DND-41 (cell line): ENCODE data around the gene ST14.

Experiments
- ATAC-seq: fragments of 200-7000 bp; cut with Tn5 transposase; 3 replicates; pipeline ENCODE4 v1.9.1; 2021; ENCODE audit warnings: low read depth; ENCODE audit not compliant: insufficient read depth
- DNase-seq: peaks from one replicate; pipeline ENCODE4 v3.0.0-alpha.2; 2020
- H2AFZ ChIP-seq: 2 replicates; pipeline ENCODE4 v1.6.0; 2012; ENCODE audit warnings: low read depth, low read length
- H3K27ac ChIP-seq: 2 replicates; pipeline ENCODE4 v1.5.1; 2012; ENCODE audit warnings: low read length, inconsistent platforms
- H3K27me3 ChIP-seq: fragments of 200-600 bp; sonication (generic); 2 replicates; pipeline ENCODE4 v1.6.0; 2012; ENCODE audit warnings: low read length, mild to moderate bottlenecking, inconsistent platforms; ENCODE audit not compliant: insufficient read depth, poor library complexity
- H3K36me3 ChIP-seq: 2 replicates; pipeline ENCODE4 v1.5.1; 2012; ENCODE audit warnings: low read length, inconsistent platforms; ENCODE audit not compliant: insufficient read depth
- H3K4me1 ChIP-seq: 2 replicates; pipeline ENCODE4 v1.5.1; 2012; ENCODE audit warnings: mild to moderate bottlenecking, low read length; ENCODE audit not compliant: insufficient read depth
- H3K4me2 ChIP-seq: 2 replicates; pipeline ENCODE4 v1.6.0; 2012; ENCODE audit warnings: mild to moderate bottlenecking, moderate library complexity, low read length, inconsistent platforms; ENCODE audit not compliant: insufficient read depth
- H3K4me3 ChIP-seq, 2 experiments: fragments of 200-600 bp in 1 of 2; shearing (Covaris generic) in 1 of 2; 2 replicates each; pipeline ENCODE4 v1.5.1; 2012 to 2016; ENCODE audit warnings: inconsistent platforms in 2 of 2, low read length in 2 of 2, mild to moderate bottlenecking in 2 of 2, low read depth in 1 of 2, moderate library complexity in 1 of 2
- H3K79me2 ChIP-seq: 2 replicates; pipeline ENCODE4 v1.6.0; 2012; ENCODE audit warnings: low read length, inconsistent platforms; ENCODE audit not compliant: insufficient read depth
- H3K9ac ChIP-seq: 2 replicates; pipeline ENCODE4 v1.6.0; 2012; ENCODE audit warnings: low read depth, mild to moderate bottlenecking, inconsistent platforms, low read length, moderate library complexity
- H3K9me3 ChIP-seq: 2 replicates; pipeline ENCODE4 v1.5.1; 2012; ENCODE audit warnings: low read length, moderate library complexity, mild to moderate bottlenecking, inconsistent platforms; ENCODE audit not compliant: insufficient read depth, severe bottlenecking
- H4K20me1 ChIP-seq: 2 replicates; pipeline ENCODE4 v1.6.0; 2012; ENCODE audit warnings: low read length; ENCODE audit not compliant: insufficient read depth
- EZH2 ChIP-seq: IDR thresholded peaks from 3 replicates; pipeline ENCODE4 v1.6.1; 2012; ENCODE audit warnings: borderline replicate concordance, low read depth, mild to moderate bottlenecking, moderate library complexity, low read length, inconsistent platforms; ENCODE audit not compliant: severe bottlenecking
- TF ChIP-seq, protein P1 (sequence below): IDR thresholded peaks from 2 replicates; pipeline ENCODE4 v1.5.1; 2012; ENCODE audit warnings: borderline replicate concordance, low read length, moderate library complexity, mild to moderate bottlenecking; ENCODE audit not compliant: poor library complexity, severe bottlenecking; ENCODE audit errors: extremely low read depth

Gene ST14

DNA sequence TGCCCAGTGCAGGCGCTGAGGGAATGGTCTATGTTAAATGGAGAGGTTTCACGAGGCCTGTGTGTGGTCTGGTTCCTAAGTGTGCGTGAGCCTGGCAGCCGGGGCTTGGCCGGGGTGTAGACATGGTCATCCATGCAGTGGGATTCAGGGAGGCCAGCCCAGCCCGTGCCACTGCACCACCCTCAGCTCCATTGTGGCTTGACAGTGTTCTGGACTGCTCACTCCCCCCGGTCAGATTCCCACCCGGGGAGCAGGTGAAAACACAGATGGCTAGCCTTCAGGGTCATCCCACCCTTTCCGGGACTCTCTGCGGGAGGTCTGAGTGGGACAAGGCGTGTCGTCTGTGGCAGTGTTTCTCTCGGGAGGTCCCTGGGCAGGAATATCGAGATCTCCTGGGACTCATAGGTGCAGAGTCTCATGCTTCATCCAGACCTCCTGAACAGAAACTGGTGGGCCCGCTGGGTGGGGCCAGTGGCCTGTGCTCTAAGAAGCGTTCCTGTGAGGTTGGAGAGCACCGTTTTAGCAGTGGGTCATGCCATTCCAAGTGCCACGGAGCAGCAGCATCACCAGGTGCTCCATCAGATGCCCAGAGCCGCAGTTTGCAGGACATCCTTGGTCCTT lies 52.3 kb downstream of the ST14 start:
- H3K4me2 ChIP-seq, result no peak overlapping the region
- H3K9ac ChIP-seq, result no peak overlapping the region
- no peaks in the 10 kb centered on the region for H3K27me3 ChIP-seq
- peaks cover 8% of the 10 kb centered on the region; the same call in 1 of the 2 replicates for H4K20me1 ChIP-seq
- no peaks in the 10 kb centered on the region for H3K36me3 ChIP-seq
- peak; percentile 2 for DNase-seq
- H3K9me3 ChIP-seq, result no peaks in the 10 kb centered on the region
- H3K27ac ChIP-seq, result no peak overlapping the region
- H3K4me3 ChIP-seq, result no peak overlapping the region
- H3K4me1 ChIP-seq, result peaks cover 5% of the 10 kb centered on the region
- H2AFZ ChIP-seq, result no peak overlapping the region
- TF ChIP-seq, protein P1, sequence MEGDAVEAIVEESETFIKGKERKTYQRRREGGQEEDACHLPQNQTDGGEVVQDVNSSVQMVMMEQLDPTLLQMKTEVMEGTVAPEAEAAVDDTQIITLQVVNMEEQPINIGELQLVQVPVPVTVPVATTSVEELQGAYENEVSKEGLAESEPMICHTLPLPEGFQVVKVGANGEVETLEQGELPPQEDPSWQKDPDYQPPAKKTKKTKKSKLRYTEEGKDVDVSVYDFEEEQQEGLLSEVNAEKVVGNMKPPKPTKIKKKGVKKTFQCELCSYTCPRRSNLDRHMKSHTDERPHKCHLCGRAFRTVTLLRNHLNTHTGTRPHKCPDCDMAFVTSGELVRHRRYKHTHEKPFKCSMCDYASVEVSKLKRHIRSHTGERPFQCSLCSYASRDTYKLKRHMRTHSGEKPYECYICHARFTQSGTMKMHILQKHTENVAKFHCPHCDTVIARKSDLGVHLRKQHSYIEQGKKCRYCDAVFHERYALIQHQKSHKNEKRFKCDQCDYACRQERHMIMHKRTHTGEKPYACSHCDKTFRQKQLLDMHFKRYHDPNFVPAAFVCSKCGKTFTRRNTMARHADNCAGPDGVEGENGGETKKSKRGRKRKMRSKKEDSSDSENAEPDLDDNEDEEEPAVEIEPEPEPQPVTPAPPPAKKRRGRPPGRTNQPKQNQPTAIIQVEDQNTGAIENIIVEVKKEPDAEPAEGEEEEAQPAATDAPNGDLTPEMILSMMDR, result no peak
- TF ChIP-seq EZH2, result no peak
- no peak for ATAC-seq
- H3K79me2 ChIP-seq, result no peaks in the 10 kb centered on the region

DNA sequence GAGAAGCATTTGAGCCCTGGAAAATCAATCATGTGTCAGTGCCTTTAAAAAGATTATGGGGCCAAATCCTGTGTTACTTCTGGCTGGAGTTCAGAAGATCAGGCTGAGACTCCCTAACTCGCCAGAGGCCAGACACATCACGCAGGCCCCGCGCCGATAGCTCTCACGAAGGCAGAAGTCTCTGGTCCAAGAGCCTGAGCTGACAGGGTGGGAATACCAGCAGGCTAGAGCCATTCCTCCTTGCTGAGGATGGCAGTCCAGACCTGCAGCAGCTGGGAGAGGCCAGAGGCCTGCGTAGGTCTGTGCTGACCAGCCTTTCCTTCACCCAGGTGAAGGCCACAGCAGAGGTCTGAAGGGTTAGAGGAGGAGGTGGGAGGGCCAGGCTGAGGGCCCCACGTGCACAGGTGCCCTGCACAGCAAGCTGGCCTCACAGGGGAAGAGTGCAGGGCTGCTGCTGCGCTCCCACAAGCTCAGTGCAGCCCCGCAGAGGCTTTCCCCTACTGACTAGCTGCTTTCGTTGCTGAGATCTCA lies 52.9 kb downstream of the ST14 start:
- no peak overlapping the region for H3K4me3 ChIP-seq
- H3K27me3 ChIP-seq, result no peaks in the 10 kb centered on the region
- no peak for ATAC-seq
- no peaks in the 10 kb centered on the region for H3K36me3 ChIP-seq
- TF ChIP-seq, protein P1, result no peak
- no peak for TF ChIP-seq EZH2
- H3K79me2 ChIP-seq, result no peaks in the 10 kb centered on the region
- H3K9ac ChIP-seq, result no peak overlapping the region
- no peaks in the 10 kb centered on the region for H3K9me3 ChIP-seq
- H4K20me1 ChIP-seq, result peaks cover 8% of the 10 kb centered on the region; the same call in 1 of the 2 replicates
- H3K4me2 ChIP-seq, result no peak overlapping the region
- peak; percentile 4 for DNase-seq
- H2AFZ ChIP-seq, result no peak overlapping the region
- peaks cover 5% of the 10 kb centered on the region for H3K4me1 ChIP-seq
- H3K27ac ChIP-seq, result no peak overlapping the region

DNA sequence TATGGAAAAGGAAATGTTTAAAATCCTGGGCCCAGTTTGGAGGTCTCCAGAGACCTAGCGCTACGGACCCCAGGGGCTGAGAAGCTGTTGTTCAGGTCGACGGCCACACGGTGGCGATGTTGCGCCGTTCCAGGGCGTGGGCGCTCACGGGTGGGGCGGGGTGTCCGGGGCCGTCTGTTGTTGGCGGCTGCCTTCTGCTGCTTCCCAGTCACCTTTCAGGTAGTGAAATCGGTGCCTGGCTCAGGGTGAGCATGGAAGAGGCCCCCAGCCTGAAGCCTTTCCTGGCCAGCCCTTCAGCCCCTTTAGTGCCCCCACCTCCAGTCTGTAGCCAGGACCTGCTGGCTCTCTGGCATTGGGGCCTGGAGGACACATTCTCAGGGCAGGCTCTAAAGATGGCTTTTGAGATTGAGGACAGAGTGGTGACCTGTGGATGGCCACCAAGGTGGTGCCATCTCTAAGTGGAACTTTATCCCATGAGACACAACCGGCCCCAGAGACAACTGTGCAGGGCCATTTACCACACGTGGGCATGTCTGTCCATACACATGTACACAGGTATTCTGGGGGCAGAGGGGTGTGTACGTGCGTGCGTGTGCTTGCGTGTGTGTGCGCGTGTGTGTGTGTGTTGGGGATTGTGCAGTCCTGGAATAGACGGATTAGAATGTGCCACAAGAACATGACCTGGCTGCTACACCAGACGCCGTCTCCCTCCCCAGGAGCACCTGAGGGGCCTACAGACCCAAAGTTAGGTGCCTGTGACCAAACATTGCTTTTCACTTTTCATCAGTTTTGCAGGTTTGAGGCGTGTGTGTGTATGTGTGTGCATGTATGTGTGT lies 53.8 kb downstream of the ST14 start:
- Histone ChIP-seq H2AFZ (peak overlapping the region; percentile 60; the same call in 1 of the 2 replicates), H3K9me3 (no peaks in the 10 kb centered on the region), H3K27ac (no peak overlapping the region), H3K27me3 (no peaks in the 10 kb centered on the region), H3K36me3 (no peaks in the 10 kb centered on the region), H3K4me3 (peak overlapping the region in 1 of 2 experiments; percentile 26; a peak in 1 of 4 replicates), H3K4me1 (peaks cover 5% of the 10 kb centered on the region), H3K79me2 (no peaks in the 10 kb centered on the region), H3K9ac (no peak overlapping the region), H4K20me1 (peaks cover 8% of the 10 kb centered on the region; the same call in 1 of the 2 replicates), H3K4me2 (peak overlapping the region; percentile 63)
- DNase-seq (peak; percentile 69), ATAC-seq (peak; percentile 92)
- no peak for TF ChIP-seq EZH2
- TF ChIP-seq, protein P1, result peak; percentile 96
